ENCODE results near the gene AHSA1.

DNA sequence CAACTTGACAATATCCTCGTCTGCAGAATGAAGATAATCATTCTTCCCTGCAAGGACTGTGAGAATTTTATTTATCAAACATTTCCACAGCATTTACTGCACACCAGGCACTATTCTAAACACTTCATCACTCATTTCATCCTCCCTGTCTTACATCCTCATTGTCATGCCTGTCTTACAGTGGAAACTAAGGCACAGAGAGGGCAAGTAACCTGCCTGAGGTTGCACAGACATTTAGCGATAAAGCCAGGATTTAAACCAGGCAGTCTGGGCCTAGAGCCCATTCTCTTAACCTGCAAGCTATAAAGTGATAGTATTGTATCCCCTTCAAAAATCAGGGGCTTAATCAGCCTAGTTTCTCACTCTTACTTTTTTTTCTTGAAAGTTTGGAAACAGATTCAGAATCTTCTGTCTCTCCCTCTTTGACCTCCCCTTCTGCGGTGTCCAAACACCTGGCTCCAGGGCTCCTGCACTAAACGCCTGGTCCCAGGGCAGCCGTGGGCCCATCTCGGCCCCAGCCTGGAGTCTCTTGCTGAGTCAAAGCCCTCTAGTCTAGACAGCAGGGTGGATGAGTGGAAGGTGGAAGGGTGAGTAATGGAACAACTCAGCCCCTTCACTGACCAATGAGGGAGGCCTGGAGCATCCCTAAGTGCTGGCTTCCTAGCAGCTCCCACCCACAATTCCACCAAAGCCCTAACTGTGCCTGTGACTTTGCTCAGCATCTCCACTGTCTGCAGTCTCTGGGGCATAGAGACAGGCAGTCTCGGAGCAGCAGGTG lies 28.2 kb downstream of the AHSA1 start:
- TF ChIP-seq, protein P1, sequence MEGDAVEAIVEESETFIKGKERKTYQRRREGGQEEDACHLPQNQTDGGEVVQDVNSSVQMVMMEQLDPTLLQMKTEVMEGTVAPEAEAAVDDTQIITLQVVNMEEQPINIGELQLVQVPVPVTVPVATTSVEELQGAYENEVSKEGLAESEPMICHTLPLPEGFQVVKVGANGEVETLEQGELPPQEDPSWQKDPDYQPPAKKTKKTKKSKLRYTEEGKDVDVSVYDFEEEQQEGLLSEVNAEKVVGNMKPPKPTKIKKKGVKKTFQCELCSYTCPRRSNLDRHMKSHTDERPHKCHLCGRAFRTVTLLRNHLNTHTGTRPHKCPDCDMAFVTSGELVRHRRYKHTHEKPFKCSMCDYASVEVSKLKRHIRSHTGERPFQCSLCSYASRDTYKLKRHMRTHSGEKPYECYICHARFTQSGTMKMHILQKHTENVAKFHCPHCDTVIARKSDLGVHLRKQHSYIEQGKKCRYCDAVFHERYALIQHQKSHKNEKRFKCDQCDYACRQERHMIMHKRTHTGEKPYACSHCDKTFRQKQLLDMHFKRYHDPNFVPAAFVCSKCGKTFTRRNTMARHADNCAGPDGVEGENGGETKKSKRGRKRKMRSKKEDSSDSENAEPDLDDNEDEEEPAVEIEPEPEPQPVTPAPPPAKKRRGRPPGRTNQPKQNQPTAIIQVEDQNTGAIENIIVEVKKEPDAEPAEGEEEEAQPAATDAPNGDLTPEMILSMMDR (IDR thresholded peaks at IDR 0.05; ENCODE audit: control extremely low read depth in 1 of 3, insufficient read depth in 1 of 3, low read depth in 1 of 3, low read length in 3 of 3), result no peak
- no peak for TF ChIP-seq SP2 (IDR thresholded peaks at IDR 0.05; ENCODE audit: low read length)

Measured in H1 (cell line).